NCI-H226 (cell line): ENCODE measurements around the gene CAMKK1.

Source experiments
- DNase-seq: peaks from one replicate; pipeline ENCODE4 v3.0.0-alpha.2; 2015

Gene CAMKK1

DNA sequence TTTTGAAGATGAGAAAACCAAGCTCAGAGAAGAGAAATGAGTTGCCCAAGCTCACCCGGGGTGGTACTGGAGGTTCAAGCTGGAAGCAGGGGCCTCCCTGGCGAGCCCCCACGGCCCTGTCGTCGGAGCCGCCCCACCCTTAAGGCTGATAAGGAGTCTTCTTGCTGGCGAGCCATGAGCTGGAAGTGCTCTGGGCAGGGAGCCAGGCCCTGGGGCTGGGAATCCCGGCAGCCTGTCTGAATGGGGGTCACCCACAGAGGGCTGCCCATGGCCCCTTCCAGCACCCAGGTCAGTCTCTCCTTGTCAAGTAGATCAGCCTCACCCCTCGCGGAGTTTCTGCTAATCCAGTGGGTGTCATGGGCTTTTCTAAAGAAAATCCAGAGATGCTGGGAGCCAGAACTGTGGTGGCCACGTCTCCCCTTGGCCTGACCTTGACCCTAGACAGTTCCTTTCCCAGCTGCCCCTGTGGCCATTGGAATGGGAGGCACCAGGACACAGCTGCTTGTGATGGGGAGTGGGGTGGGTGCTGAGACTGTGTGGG is 24.6 kb upstream of the CAMKK1 start:
- DNase-seq: peak; percentile 36

DNA sequence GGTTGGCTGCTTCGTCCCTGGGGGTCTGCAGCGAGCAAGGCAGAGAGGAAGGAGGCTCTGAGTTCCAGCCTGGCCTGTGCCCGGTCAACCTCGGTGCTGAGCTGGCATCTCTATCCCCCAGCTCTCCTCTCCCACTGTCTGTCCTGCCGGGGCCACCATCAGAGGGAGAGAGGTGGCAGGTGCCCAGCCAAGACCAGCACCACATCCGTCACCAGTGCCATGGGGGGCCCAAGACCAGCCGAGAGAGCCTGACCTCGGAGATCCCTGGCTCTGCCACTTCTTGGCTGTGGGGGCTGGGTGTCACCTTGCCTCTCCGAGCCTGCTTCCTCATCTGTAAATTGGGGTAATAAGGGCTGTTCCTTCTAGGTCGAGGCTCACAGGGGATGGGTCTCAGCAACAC is 24.0 kb upstream of the CAMKK1 start:
- DNase-seq: no peak

DNA sequence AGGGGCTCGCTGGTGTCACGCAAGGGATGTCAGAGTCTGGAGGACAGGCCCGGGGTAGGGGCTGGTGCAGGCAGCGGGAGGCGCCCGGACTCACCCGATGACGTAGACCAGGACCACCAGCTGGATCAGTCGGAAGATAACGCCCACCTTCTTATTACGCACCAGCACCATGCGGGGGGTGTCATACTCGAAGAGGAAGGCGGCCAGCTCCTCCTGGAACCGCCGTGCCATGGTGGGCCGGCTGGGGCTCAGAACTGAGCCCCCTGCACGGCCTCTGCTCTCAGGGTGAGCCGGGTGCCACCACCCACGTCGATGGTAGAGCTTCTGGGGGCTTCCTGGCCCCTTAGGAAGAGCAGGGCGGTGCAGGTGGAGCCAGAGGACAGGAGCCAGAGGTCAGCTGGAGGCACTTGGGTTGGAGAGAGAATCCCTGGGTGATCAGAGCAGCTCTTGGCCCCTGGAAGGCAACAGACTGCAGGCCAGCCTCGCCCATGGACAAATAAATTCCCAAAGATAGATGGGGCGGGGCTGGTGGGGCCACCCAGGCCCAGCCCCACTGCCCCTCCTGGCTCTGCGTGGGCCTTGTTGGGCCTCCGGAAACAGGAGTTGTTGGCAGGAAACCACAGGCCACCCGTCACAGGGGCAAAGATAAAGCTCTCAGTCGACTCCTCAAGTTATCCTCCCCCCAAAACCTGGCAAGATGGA is 23.3 kb upstream of the CAMKK1 start, which contains the start of gene P2RX1:
Gene P2RX1 (minus strand): TSS at position 471 of the 702 bp plus-strand sequence. CDS start 240 bp downstream, at position 231.
- peak; percentile 70 for DNase-seq

DNA sequence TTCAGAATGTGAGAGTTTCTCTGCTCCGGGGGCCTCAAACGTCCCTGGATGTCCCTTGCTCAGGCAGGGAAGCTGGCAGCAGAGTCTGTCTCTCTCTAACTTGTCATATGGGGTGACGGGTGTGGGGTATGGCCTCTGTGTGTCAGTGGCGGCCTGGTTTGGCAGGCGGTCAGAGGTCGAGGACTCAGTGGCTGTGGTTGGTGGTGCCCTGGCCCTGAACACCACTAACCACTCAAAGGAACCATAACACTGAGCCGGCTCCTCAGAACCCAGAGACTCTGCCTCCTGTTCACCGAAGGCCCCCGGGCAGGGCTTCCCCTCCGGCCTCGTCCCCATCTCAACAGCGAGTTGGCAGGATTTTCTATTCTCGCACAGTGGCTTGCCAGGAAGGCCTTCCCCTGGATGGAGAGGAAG is 22.7 kb upstream of the CAMKK1 start:
- no peak for DNase-seq

DNA sequence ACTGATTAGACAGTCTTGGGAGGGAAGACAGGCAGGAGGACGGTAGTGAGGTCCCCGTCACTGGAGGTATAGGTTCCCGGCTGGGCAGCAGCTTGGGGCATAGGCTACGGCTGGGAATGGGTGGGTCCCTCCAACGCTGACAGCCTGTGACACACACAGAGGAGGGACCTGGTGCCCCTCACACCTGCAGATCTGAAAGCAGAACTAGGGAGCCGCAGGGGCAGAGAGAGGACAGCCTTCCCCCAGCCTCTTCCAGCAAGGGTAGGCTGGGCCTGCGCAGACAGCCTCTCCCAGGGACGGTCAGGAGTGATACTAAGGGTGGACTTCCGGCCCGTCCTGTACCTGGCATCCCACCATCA is 21.4 kb upstream of the CAMKK1 start:
- DNase-seq: no peak

DNA sequence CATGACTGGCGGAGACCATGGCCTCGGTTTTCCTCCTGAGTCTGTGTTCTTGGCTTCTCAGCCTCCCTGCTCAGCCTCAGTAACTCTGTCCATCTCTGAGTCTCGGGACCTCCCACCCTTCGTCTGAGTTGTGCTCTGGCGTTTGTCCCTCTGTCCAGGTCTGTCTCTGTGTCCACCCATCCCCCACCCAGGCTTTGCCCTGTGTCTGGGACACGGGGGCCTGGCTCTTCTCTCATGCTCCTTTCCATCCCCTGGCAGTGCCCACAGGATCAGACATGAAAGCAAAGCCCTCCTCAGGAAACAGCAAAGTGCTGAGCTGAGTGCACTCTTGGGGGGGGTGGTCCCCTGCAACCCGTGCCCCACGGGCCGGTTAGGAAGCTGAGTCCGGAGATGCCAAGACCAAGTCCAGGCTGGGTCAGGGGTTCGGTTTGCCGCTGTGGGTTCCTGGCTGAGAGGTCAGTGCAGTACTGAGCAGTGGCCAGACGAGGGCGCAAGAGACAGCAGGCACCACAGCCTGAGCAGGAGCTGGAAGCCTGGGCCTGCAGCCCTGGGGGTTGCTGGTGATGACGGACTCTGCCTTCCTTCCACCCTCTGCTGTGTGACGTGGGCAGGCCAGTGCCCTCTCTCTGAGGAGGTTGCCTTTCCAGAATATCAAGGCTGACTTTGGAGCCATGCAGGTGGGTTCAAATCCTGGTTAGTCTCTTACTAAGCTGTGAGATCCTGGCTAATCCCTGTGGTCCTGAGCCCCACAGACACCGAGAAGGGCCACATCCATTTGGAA is 20.9 kb upstream of the CAMKK1 start:
- peak; percentile 60 for DNase-seq

DNA sequence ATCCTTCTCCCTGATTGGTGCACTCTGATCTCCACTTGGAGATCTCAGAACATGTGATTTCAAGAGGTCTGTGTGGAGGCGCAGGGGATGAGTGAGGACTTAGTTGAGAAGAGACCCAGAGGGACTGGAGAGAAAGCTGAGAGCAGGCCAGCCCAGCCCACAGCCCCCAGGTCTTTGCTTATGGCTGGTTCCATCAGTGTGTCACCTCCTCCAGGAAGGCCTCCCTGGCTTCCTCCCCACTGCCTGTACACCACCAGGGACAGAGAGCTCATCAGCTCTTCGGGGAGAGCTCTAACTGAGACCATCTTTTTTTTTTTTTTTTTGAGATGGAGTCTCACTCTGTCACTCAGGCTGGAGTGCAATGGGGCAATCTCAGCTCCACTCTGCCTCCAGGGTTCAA is 20.0 kb upstream of the CAMKK1 start:
- DNase-seq: no peak

DNA sequence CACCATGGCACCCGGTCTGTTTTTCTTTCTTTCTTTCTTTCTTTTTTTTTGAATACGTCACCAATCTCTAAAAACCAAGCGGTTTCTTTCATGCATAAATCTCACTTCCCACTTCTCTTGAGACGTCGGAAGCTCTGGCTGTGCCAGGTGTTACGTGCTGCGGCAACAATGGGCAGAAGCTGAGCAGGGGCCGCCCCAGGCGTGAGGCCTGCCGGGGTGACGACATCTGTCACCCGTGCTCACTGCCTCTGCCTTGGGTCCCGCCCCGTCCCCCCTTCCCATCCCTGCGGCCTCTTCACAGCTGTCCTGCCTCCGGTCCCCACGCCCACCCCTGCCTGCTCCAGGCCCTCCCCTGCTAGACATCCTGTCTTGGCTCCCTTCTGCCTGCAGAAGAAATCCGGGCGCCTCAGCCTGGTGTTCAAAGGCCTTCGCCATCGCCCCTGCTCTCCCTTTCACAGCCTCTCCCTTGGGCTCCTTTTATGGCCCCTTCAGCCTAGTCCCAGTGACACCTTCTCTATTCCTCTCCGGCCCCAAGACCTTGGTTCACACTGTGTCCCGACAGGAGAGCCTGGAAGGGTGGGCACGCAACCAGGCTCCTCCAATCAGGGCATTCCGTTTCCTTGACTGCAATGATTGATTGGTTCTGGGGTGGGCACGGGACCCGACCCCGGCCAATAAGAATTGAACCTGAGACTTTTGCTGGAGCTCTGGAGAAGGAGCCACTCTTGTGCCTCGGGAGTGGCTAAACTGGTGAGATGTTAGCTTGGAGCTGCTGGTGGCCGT is 18.6 kb upstream of the CAMKK1 start:
- no peak for DNase-seq

DNA sequence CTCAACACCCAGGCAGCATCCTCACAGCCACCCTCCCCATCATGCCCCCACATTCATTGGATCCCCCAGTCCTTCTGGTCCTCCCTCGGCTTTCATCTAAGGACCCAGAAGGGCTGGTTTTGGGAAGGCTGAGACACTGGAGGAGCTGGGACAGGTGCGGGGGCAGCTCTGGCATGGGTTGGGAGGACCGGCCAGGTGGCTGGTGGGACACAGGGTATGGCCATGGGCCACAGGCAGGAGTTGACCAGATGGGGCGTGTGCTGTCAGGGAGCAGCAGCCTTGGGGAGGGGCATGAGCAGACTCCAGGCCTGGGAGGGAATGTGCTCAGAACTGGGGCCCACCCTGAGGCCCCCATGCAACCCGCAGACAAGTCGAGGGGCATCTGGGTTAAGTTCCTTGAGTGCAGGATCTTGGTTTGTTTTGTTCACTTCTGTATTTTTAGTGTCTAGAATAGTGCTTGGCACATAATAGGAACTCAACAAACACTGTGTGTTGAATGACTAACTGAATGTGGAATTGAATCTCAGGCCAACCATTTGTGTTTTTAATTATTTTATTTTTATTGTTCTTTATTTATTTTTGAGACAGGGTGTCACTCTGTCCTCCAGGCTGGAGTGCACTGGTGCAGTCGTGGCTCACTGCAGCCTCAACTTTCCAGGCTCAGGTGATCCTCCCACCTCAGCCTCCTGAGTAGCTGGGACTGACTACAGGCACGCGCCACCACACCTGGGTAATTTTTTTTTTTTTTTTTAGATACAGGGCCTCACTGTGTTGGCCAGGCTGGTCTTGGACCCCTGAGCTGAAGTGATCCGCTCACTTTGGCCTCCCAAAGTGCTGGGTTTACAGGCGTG is 17.8 kb upstream of the CAMKK1 start:
- no peak for DNase-seq

DNA sequence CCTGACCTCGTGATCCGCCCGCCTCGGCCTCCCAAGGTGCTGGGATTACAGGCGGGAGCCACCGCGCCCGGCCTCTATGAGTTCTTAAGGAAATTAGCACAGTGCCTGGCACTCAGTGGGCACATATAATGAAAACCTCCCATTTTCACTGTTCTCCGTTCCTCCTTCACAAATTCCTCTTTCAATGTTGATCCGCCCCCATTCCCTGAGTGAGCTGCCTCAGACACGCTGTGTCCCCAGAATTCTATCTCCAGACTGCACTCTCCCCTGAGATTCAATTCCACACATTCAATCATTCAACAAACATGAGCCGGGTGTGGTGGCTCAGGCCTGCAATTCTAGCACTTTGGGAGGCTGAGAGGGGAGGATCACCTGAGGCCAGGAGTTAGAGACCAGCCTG is 16.4 kb upstream of the CAMKK1 start:
- DNase-seq: no peak

DNA sequence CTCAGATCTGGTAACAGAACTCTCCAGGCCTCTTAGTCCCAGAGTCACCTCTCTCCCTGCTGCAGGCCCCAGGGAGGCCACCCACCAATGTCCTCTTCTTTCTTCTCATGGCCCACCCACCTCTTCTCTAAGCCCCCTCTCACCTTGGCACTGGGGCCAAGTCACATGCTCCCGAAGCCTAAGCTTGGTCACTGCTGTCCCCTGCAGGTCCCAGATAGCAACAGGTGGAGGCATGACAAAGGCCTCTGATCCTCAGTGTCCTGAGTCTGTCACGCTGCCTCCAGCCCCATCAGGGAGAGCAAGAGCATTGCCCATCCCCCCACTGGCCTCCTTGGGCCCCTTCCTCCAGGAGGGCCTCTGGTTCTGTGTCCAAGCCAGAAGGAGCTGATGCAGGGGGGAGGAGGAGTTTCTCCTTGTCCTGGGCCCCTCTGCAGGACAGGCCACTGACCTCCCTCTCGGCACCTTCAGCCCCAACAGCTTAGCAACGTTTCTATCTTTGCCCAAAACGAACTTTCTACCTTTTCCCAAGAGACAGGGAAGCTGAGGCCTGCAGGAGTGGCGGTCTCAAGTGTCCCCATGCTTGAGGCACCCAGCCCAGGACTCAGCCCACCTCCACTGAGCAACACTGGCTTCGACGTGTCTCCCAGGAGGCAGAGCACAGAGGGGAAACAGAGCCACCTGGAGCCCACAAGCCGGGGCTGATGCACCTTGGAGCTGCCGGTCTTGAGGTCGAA is 14.8 kb upstream of the CAMKK1 start:
- no peak for DNase-seq

DNA sequence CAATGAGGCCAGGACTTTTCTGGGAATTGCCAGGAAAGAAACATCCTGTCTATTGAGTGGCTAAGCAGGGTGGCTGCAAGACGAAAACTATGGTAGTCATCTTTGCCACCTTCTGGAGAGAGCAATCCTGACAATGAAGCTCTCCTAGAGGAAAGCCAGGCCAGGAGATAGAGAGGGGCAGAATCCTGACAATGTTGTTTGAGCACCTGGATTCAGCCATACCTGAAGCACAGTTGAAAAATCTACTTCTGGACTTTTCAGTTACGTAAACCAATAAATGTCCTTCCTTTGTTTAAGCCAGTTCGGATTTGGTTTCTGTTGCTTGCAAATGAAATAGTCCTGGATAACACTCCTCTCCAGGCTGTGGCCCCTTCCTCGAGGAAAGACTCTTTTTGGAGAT is 14.0 kb upstream of the CAMKK1 start:
- no peak for DNase-seq

DNA sequence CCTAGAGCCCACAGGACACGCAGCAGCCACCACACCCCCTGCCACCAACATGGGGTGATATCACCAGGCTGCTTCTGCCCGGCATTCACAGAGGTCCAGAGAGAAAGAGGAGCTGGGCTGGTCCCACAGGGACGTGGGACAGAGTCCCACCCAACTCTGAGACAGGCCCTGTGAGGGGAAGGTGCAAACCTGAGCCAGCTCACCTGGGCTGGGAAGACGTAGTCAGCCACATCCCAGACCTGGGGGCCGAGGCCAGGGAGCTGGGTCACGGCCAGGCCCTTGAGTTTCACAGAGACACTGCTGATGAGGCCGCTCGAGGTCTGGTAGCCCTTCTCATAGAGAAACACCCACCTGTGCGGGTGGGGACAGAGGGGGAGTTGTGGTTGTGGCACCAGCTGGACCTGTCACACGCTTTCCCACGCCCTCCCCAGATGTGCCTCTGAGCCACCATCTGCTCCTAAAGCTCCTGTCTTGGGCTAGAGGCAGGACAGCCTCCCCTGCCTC is 12.2 kb upstream of the CAMKK1 start:
- no peak for DNase-seq

DNA sequence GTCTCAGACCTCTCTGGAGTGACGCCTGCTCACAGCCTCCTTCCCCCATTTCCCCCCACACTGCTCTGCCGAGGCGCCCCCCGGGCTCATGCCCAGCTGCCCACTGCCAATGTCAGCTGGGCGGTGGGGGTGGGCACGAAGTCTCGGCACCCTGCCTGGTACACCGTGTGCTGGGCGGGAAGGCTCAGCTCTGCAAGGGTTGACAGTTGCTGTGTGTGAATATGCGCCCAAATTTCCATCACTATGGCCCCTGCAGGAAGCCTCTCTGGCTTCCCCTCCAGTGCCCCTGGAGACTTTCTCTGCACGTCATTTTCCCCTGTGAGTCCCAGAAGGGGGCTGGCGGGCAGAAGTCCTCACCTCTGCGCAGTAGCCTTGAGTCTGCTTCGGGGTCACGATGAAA is 11.6 kb upstream of the CAMKK1 start:
- DNase-seq: no peak

DNA sequence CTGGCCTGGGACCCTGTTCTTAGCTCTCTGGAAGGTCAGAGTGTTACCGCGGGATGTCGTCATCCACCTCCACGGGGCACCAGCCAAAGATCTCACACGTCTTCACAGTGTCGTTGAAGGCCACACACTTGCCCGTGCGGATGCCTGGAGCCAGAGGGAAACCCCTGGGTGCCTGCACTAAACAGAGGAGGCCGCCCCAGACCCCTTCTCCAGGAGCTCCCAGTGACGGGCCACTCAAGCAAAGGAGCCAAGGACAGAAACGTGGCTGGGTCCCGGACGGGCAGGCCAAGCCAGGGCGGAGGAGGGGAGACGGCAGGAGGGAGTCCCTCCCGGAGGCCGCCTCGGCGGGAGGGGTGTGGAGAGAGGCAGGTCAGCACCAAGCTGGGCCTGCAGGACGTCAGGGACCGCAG is 11.0 kb upstream of the CAMKK1 start:
- no peak for DNase-seq

DNA sequence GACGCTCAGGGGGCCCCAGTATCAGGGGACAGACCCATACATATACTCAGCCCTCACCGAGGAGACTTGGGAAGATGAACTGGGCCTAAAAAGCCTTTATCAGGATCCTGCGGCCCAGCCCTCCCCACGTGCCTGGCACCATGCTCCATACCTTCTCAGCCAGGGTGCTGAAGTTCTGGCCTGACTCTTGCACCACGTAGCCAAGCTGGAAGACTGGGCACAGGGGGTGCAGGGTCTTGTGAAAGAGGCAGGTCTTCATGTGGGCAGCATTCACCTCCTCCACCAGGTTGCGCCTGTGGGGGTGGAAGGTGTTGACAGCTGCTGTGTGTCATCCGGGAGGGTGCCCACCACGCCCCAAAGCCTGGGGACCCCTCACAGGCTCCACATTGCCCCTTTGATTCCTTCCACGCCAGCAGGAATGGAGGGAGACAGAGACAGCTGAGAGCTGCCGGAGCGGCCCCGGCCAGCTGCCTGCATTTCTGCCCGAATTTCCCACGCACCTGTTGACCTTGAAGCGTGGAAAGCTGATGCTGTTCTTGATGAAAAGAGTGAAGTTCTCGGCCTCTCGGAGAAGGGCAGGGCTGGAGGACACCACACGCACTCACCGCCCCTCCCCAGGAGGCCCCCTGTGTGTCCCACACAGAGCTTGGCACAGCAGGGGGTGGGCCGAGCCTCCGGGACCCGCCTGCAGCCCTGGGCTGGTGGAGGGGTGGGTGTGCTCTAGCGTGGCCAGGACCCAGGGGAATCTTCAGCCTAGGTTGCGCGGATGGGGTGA is 10.4 kb upstream of the CAMKK1 start:
- no peak for DNase-seq

DNA sequence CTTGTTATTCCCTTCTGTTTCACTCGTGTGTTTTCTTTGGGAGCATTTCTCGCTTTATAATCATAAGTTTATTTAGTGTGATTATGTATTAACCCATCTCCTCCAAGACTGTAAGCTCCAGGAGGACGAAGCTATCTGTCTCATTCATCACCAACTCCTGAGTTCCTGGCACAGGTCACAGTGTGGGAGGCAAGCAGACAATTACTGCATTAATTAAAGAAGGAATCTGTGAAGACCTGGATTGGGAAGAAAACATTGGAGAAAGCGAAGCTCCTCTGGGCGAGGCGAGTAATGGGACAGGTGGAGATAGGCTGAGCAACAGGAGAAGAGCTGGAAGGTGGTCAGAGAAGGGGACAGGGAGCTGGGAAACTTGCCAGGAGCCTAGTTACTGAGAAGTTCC is 7.8 kb upstream of the CAMKK1 start:
- no peak for DNase-seq

DNA sequence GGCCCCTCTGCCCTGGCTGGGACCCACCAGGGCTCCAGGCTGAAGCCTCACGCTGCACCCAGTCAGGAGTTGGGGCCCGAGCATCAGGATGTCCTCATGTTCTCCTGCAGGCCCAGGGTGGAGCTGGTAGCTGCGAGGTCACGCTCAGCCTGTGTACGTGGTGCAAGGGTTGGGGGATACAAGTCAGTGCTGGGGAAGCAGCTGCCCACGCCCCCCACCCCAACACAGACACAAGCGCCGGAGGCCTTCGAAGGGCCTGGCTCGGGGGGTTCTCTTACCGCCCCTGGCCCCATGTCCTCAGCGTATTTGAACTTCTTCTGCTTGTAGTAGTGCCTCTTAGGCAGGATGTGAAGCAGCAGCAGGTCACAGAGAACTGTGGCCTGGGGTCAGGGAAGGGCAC is 4.9 kb upstream of the CAMKK1 start:
- no peak for DNase-seq

DNA sequence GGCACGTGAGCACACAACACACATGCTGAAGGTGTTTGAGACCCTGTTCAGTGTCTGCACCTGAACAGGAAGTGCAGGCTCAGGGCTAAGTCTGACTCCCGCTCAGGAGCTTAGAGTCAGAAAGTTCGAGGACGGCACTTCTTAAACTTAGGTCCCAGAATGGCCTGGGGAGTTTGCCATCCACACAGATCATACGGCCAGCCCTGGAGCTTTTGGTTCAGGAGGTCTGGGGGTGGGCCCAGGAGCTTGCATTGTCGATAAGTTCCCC is 4.0 kb upstream of the CAMKK1 start:
- DNase-seq: no peak

DNA sequence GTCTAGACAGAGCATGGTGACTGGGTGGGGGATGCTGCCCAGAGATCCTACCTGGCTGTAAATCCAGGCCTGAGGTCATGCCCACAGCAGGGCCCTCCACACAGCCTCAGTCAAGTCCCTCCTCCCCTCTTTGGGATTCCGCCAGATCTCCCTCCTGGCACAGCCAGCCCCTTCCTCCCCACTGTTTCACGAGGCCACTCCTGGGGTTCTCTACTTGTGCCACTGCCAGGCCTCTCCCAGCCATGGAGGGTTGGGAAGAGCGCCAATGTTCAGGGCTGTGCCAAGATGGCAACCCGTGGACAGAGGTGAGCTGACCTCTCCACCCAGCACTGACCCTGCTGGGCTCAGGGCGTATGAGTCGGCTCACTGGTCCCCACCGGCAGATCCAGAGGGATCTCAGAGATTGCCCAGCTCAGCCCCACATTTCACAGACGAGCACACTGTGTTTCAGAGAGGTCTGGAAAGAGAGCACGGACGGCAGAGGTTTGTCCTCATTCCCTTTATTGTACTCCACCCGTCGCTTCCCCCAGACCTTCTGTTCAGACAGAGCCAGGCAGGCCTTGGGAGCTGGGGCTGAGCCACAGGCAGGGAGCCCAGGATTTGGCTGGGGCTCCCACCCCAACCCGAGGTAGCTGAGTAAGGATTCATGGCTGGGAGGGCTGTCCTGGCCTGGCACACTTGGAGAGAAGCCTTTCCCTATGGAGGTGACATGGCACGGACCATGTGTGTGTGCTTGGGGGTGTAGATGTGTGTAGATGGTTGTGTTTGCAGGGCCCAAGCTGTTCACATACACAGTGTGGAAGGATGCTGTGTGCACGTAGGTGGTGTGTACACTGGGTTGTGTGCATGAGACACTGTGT is 3.5 kb upstream of the CAMKK1 start:
- DNase-seq: no peak
